GM21390 (cell line): ENCODE results near the gene BPTF.
"Not testable (repeated sequence)": the region's sequence is repeated elsewhere in the genome, so short reads cannot be mapped to it uniquely, and the experiment has no call there.

Experiments
- ATAC-seq: cut with Tn5 transposase; IDR thresholded peaks from one replicate; pipeline ENCODE4 v1.9.1; 2021; ENCODE audit not compliant: unreplicated experiment

The BPTF gene

DNA sequence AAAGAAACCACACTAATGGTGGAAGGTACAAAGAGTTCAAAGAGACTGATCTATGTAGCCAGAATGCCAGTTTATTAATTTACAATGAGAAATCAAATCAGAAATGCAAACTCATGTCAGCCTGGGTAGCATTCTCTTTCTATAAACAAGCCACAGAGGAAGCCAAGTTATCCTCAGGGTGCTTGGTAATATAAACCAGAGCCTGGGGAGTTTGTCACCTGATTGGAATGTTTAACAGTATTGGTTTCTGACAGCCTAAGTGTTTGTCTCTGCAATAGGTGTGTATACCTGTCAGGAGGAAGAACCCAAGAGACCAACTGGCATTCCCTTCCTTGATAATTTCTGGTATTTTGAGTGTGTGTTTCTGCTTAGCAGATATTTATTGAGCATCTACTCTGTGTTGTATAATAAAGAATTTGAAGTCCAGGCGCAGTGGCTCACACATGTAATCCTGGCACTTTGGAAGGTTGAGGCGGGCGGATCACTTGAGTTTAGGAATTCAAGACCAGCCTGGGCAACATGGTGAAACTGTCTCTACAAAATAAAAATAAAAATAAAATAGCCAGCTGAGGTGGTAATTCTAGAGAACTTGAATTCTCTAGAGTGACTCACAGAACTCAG is 174.1 kb downstream of the BPTF start:
- ATAC-seq = no peak

DNA sequence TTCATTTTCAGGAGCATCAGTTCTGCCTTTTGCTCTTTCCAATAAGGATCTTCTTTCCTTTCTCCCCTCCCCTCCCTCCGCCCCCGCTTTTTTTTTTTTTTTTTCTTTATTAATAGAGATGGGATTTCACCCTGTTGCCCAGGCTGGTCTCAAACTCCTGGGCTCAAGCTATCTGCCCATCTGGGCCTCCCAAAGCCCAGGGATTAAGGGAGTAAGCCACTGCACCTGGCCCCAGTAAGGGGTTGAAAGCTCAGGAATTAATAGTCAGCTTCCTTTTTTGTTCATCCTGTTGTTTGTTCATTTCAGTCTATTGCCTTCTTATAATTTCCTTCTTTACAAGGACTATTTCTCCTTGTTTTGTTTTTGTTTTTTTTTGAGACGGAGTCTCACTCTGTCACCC is 178.9 kb downstream of the BPTF start:
- ATAC-seq = no peak

DNA sequence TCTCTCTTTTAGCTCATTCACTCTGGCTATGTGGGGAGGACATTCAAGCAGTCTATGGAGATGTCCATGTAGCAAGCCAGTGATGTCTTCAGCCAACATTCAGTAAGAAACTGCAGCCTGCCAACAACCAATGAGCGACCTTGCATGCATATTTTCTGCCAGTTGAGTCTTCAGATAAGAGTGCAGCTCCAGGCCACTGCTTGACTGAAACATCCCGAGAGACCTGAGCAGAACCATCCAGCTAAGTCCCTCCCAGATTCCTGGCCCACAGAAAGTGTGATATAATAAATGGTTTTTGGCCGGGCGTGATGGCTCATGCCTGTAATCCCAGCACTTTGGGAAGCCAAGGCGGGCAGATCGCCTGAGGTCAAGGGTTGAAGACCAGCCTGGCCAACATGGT is 181.5 kb downstream of the BPTF start:
- no peak for ATAC-seq

DNA sequence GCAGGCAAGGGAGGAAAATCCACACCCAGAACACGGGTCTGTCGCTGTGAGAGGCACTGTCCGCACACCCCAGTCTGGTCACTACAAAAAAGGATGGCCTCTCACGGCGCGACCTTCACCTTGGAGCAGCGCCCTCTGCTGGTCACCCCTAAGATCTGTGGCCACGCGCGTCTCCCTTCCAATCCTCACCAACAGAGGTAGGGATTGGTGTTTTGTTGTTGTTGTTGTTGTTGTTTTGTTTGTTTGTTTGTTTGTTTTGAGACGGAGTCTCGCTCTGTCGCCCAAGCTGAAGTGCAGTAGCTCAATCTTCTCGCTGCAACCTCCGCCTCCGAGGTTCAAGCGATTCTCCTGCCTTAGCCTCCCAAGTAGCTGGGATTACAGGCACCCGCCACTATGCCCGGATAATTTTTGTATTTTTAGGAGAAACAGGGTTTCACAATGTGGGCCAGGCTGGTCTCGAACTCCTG is 185.9 kb downstream of the BPTF start:
- no peak for ATAC-seq

DNA sequence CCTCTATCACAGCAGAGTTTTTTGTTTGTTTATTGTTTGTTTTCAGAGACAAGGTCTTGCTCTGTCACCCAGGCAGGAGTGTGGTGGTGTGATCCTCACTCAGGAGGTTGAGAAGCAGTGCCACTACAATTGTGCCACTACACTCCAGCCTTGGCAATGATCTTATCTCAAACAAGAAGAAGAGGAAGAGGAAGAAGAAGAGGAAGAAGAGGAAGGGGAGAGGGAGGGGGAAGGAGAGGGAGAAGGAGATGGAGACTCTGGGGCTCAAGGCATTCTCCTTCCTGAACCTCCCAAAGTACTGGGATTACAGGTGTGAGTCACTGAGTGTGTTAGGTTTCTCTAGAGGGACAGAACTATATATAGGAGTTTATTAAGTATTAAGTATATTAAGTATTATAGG is 188.1 kb downstream of the BPTF start:
- no peak for ATAC-seq

DNA sequence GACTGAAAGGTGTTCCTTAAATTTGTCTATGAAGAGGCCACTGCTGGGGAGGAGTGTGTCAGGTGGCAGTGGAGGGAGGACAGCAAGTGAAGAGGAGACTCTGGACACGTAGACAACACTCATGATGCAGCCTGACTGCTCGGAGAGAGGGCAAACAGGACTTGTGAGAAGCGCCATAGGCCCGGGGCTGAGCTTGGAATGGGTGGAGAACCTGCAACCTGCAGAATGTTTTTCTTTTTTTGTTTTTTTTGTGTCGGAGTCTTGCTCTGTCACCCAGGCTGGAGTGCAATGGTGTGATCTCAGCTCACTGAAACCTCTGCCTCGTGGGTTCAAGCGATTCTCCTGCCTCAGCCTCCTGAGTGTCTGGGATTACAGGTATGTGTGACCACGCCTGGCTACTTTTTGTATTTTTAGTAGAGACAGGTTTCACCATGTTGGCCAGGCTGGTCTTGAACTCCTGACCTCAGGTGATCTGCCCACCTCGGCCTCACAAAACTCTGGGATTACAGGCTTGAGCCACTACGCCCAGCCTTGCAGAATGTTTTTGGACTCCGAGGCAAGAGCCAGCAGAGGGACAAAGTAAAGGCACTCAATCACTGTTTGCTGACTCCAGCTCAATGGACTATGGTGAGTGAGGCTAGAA is 189.9 kb downstream of the BPTF start:
- no peak for ATAC-seq

DNA sequence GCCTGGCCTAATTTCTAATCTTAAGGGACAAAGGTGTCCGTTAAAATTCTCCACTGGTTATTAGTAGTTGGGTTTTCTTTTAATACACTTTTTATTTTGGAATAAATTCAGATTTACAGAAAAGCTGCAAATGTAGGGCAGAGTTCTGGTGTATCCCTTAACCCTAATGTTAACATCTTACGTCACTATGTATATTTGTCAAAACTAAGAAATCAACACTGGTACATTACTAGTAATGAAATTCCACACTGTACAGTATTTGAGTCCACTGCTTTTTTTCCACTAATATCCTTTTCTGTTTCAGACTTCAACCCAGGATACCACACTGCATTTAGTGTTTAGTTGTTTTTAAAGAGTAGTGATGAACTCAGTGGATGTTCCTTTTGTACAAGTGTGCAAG is 191.5 kb downstream of the BPTF start:
- no peak for ATAC-seq

DNA sequence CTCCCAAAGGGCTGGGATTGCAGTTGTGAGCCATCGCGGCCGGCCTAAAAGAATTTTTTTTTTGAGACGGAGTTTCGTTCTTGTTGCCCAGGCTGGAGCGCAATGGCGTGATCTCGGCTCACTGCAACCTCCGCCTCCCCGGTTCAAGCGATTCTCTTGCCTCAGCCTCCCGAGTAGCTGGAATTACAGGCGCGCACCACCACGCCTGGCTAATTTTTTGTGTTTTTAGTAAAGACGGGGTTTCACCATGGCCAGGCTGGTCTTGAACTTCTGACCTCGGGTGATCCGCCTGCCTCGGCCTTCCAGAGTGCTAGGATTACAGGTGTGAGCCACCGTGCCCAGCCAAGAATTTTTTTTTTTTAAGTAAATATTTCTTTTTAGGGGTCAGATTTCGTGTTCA is 193.2 kb downstream of the BPTF start:
- not testable (repeated sequence) for ATAC-seq

DNA sequence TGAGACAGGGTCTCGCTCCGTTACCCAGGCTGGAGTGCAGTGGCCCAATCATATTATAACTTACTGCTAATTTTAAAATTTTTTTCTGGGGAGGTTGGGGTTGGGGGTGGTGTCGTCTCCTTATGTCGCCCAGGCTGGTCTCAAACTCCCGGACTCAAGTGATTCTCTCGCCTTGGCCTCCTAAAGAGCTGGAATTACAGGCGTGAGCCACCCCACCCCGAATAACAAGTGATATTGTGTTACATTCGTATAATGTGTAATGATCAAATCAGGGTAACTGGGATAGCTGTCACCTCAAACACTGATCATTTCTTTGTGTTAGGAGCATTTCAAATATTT is 194.0 kb downstream of the BPTF start:
- no peak for ATAC-seq

DNA sequence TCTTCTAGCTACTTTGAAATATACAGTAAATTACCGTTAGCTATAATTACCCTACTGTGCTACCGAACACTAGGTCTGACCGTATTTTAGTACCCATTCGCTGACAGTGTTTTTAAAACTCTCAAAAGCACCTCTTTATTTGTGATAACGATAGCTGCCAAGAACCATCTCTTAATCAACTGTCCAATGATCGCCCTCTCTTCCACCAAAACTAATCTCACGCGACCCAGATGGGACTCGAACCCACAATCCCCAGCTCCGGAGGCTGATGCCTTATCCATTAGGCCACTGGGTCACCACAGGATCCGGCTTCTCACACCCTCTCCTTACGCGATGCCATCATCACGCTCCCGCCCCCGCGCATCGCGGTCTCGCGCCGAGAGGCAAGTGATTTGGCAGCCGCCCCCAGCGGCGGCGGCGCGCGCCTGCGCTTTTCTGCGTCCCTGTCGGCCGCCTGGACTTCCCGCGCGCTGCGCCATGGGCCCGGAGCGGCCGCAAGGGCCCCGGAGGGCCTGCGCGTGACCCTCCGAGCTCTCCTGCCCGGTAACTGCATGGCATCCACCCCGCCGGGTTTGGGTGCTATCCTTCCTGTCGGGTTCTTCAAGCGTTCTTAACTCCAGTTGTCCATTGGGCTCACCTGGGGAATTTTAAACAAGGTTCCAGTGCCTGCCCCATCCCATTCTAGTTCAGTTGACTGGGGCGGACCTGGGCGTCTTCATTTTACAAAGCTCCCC is 194.5 kb downstream of the BPTF start:
- peak; percentile 94 for ATAC-seq

DNA sequence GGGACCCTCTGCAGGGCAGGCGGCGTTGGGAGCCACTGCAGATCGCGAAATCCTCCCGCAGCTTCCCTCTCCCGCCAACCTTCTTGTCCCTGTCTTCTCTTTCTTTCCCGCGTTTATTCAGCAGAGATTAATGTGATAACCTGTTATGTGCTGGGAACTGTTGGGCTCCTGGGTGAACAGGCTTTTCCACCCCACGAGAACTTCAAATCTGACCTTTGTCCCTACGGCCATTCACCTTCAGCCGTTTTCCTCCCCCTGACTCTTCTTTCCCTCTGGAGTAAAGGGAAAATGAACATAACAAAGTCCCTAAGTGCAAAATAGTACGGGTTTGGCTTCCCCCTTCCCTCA is 195.1 kb downstream of the BPTF start:
- peak; percentile 3 for ATAC-seq

DNA sequence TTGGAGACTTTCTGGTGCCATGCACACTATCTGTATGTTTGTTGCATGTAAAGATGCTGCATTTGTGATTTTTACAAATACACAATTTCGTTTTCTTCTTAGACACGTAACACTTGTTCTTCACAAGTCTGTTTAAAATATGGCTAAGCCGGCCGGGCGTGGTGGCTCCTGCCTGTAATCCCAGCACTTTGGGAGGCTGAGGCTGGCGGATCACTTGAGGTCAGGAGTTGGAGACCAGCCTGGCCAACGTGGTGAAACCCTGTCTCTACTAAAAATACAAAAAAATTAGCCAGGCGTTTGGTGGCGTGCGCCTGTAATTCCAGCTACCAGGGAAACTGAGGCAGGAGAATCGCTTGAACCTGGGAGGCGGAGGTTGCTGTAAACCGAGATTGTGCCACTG is 195.5 kb downstream of the BPTF start:
- ATAC-seq = not testable (repeated sequence)

DNA sequence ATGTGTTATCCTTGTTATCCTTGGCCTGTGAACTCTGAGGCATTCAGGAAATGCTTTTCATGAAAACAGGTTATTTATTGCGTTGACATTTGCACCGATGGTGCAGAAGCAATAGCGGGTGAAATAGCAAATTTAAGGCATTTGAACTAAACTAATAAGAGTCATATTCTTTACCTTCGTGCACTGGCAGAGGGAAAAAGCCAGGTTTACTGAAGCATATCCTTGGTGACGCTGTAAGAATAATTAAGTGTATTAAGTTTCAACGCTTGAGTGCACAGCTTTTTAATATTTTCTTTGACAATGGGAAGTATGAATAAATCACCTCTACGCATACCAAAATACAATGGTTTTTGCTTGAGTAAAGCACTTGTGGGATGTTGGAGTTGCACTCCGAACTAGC is 196.7 kb downstream of the BPTF start:
- ATAC-seq = no peak

DNA sequence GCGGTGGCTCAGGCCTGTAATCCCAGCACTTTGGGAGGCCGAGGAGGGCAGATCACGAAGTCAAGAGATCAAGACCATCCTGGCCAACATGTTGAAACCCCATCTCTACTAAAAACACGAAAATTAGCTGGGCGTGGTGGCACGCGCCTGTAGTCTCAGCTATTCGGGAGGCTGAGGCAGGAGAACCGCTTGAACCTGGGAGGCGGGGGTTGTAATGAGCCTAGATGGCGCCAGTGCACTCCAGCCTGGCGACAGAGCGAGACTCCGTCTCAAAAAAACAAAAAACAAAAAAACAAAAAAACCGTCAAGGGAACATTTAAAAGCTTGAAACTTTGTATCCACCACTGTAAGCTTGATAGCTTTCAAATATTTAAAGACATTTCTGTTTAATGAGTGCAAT is 197.2 kb downstream of the BPTF start:
- not testable (repeated sequence) for ATAC-seq

DNA sequence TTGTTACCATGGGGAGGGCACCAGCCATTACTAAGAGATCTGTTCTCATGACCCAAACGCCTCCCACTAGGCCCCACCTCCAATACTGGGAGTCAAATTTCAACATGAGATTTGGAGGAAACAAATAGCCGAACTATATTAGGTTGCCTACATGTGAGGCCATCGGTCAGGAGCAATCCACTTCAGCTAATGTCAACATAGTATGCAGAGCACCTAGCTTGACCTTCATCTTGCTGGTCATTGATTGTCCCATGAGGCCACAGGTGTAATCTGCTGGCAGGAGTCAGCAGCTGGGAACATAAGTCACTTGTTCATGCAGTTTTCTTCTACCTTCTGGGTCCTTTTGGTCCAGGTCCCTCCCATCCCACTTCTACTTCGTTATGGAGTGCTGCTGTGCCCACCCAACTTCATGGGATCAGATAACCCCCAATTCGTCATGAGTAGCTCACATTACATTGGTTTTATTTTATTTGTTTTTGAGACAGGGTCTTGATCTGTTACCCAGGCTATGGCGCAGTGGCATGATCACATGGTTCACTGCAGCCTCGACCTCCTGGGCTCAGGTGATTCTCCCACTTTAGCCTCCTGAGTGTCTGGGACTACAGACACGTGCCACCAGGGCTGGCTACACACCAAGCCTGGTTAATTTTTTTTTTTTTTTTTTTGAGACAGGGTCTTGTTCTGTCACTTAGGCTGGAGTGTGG is 204.4 kb downstream of the BPTF start:
- no peak for ATAC-seq
